GM04504 (cell line): ENCODE measurements around the gene CLEC19A.

Source experiments
- DNase-seq: peaks from one replicate; pipeline ENCODE4 v3.0.0-alpha.2; 2012; ENCODE audit warnings: low read depth

Gene CLEC19A

DNA sequence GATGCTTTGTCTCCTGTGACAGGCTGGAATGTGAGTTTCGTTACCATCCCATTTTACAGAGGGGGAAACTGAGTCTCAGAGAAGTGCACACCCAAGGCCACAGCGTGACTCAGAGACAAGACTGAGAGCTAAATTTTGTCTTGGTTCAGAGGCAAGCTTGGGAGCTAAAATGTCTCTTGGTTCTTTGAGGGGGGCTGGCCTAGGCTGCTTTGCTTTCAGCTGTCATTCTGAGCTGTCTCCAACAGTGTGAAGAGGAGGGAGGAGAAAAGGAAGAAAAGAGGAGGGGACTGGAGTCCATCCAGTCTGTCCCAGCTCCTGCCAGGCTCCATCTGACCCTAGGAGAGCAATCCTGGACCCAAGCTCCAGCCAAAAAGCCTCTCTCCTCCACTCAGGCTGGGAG lies at the start of gene CLEC19A:
TSS of gene CLEC19A (plus strand) at position 301 of the 400 bp plus-strand sequence. CDS start 121 bp downstream, outside the sequence.
- no peak for DNase-seq

DNA sequence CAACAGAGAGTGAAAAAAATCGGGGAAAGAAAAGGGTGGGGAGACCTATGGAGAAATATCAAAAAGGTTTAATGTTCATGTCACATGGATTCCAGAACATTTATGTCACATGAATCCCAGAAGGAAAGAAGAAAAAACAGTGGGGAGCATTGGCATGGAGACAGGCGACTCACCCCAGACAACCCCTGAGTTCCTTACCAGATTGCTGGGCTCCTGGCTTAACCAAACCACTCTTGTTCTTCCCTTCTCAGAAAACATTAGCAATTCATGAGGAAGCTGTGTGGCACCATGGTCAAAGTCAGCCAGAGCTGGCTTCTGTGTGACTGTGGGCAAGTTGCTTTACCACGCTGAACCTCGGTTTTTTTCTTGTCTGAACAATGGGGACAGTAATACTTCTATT lies 49.6 kb upstream of the CLEC19A start:
- DNase-seq: no peak

DNA sequence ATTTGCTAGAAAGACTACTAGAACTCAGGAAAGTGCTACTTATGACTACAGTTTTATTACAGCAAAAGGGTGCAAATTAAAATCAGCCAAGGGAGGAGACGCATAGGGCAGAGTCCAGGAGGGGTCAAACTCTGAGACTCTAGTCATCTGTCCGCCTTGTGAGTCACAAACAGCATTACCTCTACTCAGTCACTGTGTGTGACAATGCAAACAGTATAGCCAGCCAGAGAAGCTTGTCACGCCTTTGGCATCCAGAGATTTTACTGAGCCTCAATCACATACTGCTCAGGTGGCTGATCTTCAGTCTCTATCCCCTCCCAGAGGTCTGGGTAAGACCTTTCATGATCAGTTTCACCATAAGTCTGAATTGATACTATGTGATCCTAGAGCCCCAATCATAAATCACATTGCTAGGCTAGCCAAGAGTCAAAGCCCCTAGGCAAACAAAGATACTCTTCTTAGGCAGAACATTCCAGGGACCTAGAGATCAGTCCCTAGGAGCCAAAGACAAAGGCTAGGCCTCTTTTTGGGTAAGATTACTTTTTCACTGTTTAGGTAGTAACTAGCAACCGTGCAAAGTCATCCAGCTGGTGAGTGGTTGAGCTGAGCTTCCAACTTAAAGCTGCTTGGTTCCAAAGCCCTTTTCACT lies 48.8 kb upstream of the CLEC19A start:
- no peak for DNase-seq

DNA sequence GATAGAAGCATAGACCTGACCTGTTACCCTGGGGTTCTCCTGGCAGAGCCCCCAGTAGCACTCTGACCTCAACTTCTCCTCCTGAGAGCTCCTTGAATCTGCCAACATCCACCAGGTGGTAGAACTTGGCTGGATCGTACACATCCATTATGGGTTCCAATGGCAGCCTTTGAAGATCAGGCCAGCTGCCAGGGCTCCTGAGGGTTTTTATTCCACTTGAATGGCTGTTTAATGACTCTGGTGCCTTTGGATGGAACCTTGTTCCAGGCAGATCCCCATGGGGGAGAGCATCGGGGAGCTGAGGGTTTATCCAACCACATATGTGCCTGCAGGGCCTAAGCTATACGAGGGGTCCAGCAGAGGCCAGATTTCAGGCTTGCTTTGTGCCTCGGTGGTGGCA lies 47.1 kb upstream of the CLEC19A start:
- no peak for DNase-seq

GRCh38 chr16:19239511-19240155 lies 45.9 kb upstream of the CLEC19A start:
- no peak for DNase-seq

GRCh38 chr16:19240494-19240893 lies 45.0 kb upstream of the CLEC19A start:
- DNase-seq: no peak

DNA sequence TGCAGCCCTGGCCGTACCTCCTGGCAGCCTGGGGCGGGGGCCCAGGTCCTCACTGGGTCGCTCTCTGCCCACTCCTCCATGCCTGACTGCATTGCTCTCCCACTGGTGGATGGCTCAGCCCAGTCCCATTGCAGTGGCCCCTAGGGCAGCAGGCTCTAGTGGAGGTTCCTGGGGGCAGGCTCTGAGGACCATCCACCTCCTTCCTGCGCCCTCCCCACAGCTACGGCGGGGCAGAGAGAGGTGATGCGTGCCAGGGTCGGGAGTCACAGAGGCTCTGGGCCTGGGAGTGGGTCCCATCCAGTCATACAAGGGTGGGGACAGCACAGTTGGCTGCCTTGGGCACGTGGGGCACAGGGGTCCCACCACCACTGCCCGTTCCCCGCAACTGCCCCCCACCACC lies 44.0 kb upstream of the CLEC19A start:
- DNase-seq: no peak

DNA sequence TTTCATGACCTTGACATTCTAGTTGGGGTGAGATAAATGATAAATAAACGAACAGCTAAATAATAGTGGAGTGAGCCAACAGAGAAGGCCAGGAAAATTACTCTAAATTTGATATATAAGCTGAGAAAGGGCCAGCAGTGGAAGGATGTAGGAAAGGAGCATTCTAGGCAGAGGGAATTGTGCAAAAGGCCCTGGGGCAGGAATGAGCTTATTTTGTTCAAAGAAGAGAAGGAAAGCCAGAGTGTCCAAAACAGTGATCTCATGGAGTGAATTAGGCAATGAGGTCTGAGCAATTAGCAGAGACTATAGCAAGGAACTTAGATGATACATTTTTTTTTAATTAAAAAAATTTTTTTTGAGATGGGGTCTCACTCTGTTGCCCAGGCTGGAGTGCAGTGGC lies 43.3 kb upstream of the CLEC19A start:
- no peak for DNase-seq

- no peak for DNase-seq
These were observed 42.5 kb upstream of the CLEC19A start for GRCh38 chr16:19242987-19243575.

DNA sequence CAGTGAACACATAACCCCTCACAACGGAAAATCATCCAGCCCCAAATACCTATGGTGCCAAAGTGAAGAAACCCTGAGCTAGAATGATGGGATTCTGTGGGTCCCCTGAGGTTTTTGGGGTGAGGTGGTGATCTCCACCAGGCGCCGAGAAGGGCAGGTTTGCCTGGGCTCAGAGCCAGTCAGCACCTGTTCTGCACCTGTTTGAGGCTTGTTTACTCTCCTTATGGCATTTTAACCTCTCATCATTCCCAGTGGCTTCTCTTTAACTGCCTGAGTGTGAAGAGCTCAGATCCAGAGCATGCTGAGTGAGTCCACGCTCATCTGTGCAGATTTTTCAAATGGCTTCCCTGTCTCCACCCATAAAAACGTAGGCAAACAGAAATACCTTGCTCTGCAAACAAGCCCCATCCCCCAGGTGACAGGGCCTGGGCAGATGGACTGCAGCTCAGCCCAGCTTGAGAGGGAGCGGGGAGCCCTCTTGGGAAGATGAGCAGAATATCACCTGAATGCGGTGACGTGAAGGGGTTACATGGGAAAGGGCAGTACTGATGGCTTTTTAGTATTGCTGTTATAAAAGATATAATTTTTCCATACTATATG lies 40.1 kb upstream of the CLEC19A start:
- no peak for DNase-seq

DNA sequence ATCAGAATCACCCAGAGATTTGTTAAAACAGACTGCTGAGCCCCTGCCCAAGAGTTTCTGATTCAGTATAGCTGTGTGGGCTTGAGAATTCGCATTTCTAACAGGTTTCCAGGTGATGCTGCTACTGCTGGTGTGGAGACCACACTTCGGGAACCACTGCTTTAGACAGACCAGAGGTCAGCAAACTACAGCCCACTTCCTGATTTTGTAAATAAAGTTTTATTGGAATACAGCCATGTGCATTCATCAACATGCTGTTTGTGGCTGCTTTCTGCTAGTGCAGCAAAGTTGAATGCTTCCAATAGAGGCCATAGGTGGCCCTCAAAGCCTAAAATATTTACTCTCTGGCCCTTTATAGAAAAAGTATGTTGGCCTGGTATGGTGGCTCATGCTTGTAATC lies 32.6 kb upstream of the CLEC19A start:
- no peak for DNase-seq

DNA sequence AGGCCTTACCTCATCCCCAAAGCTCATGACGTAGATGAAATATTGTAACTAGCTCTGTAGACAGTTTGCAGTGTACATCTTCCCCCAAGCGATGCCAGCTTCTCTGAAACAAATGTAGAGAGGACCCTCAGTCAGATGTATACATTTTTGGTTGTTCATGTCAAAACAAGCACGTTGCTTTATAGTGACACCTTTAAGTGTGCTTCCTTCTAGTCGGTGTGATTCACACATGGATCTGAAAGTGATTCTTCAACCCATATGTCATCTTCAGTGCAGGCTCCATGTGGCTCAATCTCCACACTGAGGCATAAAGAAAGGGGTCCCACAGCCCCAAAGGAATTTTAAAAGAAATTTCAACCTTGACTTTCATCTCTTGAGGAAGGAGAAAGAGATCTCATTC lies 30.9 kb upstream of the CLEC19A start:
- no peak for DNase-seq

- no peak for DNase-seq
These were observed 21.3 kb upstream of the CLEC19A start for GRCh38 chr16:19264123-19264673.

DNA sequence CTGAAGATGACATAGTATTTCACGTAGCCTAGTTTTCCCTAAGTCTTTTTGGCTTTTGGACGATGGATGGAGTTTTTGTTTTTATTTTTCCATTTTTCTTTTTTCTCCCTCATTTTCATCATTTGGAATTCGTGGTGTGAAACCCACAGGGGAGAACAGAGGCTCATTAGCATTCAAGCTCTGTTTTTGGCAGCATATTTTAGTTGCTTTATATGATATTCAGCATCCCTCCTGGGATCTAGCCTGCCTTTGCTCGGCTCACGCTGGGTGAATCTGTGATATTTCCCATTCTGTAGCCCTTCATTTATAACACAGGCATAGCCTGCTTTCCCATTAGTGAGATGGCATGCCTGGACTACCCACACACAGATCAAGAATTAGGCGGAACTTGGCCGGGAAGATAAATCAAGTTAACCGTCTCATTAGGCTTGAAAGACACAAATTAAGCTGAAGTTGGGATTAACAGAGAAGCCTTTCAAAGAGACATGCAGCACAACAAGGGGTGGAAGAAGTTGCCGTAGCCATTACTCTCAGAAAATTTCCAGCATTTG lies 20.1 kb upstream of the CLEC19A start:
- no peak for DNase-seq

GRCh38 chr16:19266774-19267173 lies 18.8 kb upstream of the CLEC19A start:
- no peak for DNase-seq

DNA sequence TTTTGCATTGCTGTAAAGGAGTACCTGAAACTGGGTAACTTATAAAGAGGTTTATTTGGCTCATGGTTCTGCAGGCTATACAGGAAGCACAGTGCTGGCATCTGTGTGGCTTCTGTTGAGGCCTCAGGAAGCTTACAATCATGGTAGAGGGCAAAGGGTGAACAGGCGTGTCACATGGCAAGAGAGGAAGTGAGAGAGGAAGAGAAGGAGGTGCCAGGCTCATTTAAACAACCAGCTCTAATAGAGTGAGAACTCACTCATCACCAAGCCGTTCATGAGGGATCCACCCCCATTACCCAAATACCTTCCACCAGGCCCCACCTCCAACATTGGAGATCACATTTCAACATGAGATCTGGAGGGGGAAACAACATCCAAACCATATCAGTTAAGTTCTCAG lies 16.4 kb upstream of the CLEC19A start:
- no peak for DNase-seq

- no peak for DNase-seq
These were observed 11.2 kb upstream of the CLEC19A start for GRCh38 chr16:19274165-19274797.

DNA sequence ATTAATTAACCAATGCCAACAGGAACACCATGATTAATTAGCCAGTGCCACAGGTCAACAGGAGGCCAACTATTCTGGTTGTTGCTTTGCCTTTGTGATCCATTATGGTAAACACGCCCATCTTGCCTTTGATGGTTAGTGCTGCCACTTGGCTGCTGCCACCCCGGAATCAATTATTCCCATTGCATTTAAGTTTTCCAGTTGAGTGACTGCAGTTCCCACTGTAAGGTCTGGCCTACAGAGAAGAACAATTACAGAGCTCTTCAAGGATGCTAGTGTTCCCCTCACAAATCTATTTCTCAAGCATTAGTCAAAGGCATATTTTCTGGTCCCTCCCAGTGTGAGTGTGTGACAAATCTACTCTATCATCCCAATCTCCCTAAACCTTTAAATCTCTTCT lies 7.1 kb upstream of the CLEC19A start:
- DNase-seq: no peak

GRCh38 chr16:19281246-19281645 lies 4.3 kb upstream of the CLEC19A start:
- DNase-seq: no peak

GRCh38 chr16:19282101-19282500 lies 3.4 kb upstream of the CLEC19A start:
- no peak for DNase-seq

DNA sequence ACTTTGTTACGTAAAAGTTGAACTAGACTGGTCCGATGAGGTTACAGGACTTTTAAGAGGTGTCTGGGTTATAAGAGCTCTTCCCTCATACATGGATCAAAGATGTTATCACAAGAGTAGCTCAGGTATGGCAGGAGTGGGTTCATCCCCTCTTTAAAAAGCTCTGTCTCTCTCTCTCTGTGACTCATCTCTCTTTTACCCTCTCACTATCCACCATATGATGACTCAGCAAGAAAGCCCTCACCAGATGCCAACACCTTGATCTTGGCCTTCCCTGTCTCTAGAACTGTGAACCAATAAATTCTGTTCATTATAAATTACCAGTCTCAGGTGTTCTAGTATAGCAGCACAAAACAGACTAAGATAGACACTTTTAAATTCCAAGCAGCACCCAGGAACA lies 1.9 kb upstream of the CLEC19A start:
- DNase-seq: no peak

DNA sequence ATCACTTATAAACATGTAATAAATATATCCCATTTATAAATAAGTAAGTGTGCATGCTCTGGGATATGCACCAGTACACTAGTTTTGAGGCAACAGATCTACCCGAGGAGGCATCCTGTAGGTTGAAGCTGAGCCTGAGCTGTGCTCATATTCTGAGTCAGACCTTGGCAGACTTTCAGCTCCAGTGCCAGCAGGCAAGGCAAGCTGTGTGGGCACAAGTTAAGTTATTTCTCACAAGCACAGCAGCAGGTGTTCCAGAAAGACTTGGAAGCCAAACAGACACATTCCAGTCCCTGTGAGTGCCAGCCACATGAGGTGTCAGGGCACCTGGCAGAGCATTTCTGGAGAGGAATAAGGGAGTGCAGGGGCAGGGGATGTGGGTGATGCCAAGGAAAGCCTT lies 1.3 kb upstream of the CLEC19A start:
- no peak for DNase-seq
